Ishikawa (cell line): ENCODE results near the gene HLA-B.

ENCODE experiments used
- CEBPB ChIP-seq: IDR thresholded peaks from 2 replicates; pipeline ENCODE4 v1.6.1; 2012
- CREB1 ChIP-seq: IDR thresholded peaks from 2 replicates; pipeline ENCODE4 v1.6.1; 2012; ENCODE audit warnings: low read depth
- EGR1 ChIP-seq: IDR thresholded peaks from 2 replicates; pipeline ENCODE4 v1.6.1; 2012
- EP300 ChIP-seq: IDR thresholded peaks from 2 replicates; pipeline ENCODE4 v1.6.1; 2012; ENCODE audit warnings: borderline replicate concordance
- FOXM1 ChIP-seq: IDR thresholded peaks from 2 replicates; pipeline ENCODE4 v1.6.1; 2012; ENCODE audit warnings: low read depth, borderline replicate concordance
- MAX ChIP-seq: IDR thresholded peaks from 2 replicates; pipeline ENCODE4 v1.6.1; 2012
- NFIC ChIP-seq: IDR thresholded peaks from 2 replicates; pipeline ENCODE4 v1.6.1; 2012
- RAD21 ChIP-seq: IDR thresholded peaks from 2 replicates; pipeline ENCODE4 v1.6.1; 2012; ENCODE audit warnings: low read depth
- REST ChIP-seq: IDR thresholded peaks from 2 replicates; pipeline ENCODE4 v1.6.1; 2012; ENCODE audit warnings: low read depth, mild to moderate bottlenecking
- TAF1 ChIP-seq: IDR thresholded peaks from 2 replicates; pipeline ENCODE4 v1.6.1; 2012; ENCODE audit warnings: low read depth, mild to moderate bottlenecking
- TCF12 ChIP-seq: IDR thresholded peaks from 2 replicates; pipeline ENCODE4 v1.6.1; 2012; ENCODE audit warnings: low read depth
- TEAD4 ChIP-seq: IDR thresholded peaks from 2 replicates; pipeline ENCODE4 v1.6.1; 2012
- USF1 ChIP-seq: IDR thresholded peaks from 2 replicates; pipeline ENCODE4 v1.6.1; 2012
- YY1 ChIP-seq: IDR thresholded peaks from 2 replicates; pipeline ENCODE4 v1.6.1; 2012; ENCODE audit warnings: low read depth
- ZBTB7A ChIP-seq: IDR thresholded peaks from 2 replicates; pipeline ENCODE4 v1.6.1; 2012; ENCODE audit warnings: low read depth

The HLA-B gene

GRCh38 chr6:31362751-31363150, 5.8 kb upstream of the HLA-B start:
- TF ChIP-seq EGR1: no peak
- no peak for TF ChIP-seq YY1
- no peak for TF ChIP-seq TCF12
- TF ChIP-seq USF1: no peak
- no peak for TF ChIP-seq TEAD4
- no peak for TF ChIP-seq CREB1
- TF ChIP-seq FOXM1: no peak
- TF ChIP-seq MAX: no peak
- TF ChIP-seq REST: no peak
- TF ChIP-seq ZBTB7A: no peak
- no peak for TF ChIP-seq RAD21
- TF ChIP-seq CEBPB: no peak
- no peak for TF ChIP-seq TAF1
- TF ChIP-seq EP300: no peak
- no peak for TF ChIP-seq NFIC

GRCh38 chr6:31359581-31359980, 2.6 kb upstream of the HLA-B start:
- TF ChIP-seq YY1 (no peak), MAX (no peak), RAD21 (no peak), TEAD4 (no peak), EP300 (no peak), CEBPB (no peak), FOXM1 (no peak), TAF1 (no peak), USF1 (no peak), NFIC (no peak), EGR1 (no peak), TCF12 (no peak), CREB1 (no peak), ZBTB7A (no peak), REST (no peak)

GRCh38 chr6:31358302-31358701, 1.3 kb upstream of the HLA-B start:
- TF ChIP-seq YY1 (no peak), REST (no peak), TCF12 (no peak), CREB1 (no peak), TAF1 (no peak), ZBTB7A (no peak), EP300 (no peak), NFIC (no peak), MAX (no peak), FOXM1 (no peak)

GRCh38 chr6:31357886-31358285, 907 bp upstream of the HLA-B start:
- TF ChIP-seq REST (no peak), CEBPB (no peak), MAX (no peak), TAF1 (no peak), EP300 (no peak), FOXM1 (no peak), ZBTB7A (no peak), RAD21 (no peak), TEAD4 (no peak), TCF12 (no peak), USF1 (no peak), NFIC (no peak), YY1 (no peak)
